ENCODE results near the gene SRP72. TPM values are rescaled to one million over a fixed set of nuclear protein-coding genes. Genes with fewer than 3 reads are reported as not detected.

Gene SRP72
- total RNA-seq, 1 donor from 2014 or later = 57.5 TPM

DNA sequence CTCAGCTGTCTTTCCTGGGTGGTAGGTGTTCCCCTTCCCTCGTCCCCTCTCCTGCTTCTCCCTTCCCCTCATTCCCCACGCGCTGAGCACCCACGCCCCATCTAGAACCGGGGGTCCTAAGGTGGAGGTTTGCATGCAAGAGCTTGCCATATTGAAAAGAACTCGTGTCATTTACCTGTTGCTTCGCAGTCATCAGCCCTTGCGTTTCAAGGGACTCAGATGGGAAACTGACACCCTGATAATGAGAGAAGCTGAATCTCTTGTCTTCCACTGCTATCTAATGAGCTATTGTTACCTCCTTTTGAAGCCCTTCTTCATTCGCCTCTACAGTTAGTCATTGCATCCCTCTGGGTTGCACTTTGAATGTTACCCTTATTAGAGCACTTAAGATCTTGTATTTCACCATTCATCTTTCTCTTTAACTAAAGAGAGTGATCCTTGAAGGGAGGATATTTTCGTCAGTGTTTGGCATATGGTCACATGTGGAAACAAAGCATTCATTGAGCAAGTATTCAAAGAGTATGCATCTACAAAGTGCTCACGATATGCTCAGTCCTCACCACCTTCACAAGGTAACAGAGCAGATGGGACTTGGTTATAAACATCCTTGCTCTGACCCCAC is 63.8 kb downstream of the SRP72 start:
- DNase-seq (ENCODE audit: extremely low spot score in 2 of 2) = no peak
- intact Hi-C loops (cut with DNase I) = no loop called here
- Histone ChIP-seq H3K4me1 (peaks cover 9% of the 10 kb centered on the region), H3K4me3 (peak overlapping the region; percentile 53 to 55), H3K27ac (no peak overlapping the region), H3K9me3 (no peaks in the 10 kb centered on the region), H3K36me3 (no peaks in the 10 kb centered on the region), H3K27me3 (no peaks in the 10 kb centered on the region)
- TF ChIP-seq, protein P1, sequence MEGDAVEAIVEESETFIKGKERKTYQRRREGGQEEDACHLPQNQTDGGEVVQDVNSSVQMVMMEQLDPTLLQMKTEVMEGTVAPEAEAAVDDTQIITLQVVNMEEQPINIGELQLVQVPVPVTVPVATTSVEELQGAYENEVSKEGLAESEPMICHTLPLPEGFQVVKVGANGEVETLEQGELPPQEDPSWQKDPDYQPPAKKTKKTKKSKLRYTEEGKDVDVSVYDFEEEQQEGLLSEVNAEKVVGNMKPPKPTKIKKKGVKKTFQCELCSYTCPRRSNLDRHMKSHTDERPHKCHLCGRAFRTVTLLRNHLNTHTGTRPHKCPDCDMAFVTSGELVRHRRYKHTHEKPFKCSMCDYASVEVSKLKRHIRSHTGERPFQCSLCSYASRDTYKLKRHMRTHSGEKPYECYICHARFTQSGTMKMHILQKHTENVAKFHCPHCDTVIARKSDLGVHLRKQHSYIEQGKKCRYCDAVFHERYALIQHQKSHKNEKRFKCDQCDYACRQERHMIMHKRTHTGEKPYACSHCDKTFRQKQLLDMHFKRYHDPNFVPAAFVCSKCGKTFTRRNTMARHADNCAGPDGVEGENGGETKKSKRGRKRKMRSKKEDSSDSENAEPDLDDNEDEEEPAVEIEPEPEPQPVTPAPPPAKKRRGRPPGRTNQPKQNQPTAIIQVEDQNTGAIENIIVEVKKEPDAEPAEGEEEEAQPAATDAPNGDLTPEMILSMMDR (IDR thresholded peaks at IDR 0.05) = no peak
- no peak for TF ChIP-seq POLR2A (IDR thresholded peaks at IDR 0.05)
- no peak for TF ChIP-seq POLR2AphosphoS5 (IDR thresholded peaks at IDR 0.05; ENCODE audit: insufficient read depth in 1 of 2, low read depth in 1 of 2)

DNA sequence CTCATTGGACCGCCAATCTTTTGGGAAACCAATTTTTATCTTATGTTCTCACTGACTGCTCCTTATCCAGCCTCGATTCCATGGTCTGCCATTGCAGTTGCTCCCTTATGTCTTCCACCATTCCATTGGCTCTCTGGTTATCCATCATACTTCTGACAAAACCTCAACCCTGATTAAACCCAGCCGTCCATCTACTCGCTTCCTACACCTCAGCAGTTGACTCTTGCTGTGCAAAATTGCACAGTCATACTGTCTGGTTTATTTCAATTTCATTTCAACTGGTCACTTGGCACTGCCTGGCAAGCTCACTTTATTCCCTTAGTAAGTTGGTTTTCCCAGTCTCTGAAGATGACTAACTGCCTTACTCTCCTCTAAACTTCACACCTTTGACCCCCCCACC is 64.4 kb downstream of the SRP72 start:
- DNase-seq (ENCODE audit: extremely low spot score in 2 of 2) = no peak
- TF ChIP-seq POLR2A (IDR thresholded peaks at IDR 0.05) = no peak
- TF ChIP-seq, protein P1 (IDR thresholded peaks at IDR 0.05) = no peak
- TF ChIP-seq POLR2AphosphoS5 (IDR thresholded peaks at IDR 0.05; ENCODE audit: insufficient read depth in 1 of 2, low read depth in 1 of 2) = no peak
- Histone ChIP-seq H3K27ac (no peak overlapping the region), H3K9me3 (no peaks in the 10 kb centered on the region), H3K4me3 (peak overlapping the region in 1 of 2 donors; percentile 53), H3K27me3 (no peaks in the 10 kb centered on the region), H3K4me1 (peaks cover 9% of the 10 kb centered on the region), H3K36me3 (no peaks in the 10 kb centered on the region)
- intact Hi-C loops (cut with DNase I) = no loop called here

DNA sequence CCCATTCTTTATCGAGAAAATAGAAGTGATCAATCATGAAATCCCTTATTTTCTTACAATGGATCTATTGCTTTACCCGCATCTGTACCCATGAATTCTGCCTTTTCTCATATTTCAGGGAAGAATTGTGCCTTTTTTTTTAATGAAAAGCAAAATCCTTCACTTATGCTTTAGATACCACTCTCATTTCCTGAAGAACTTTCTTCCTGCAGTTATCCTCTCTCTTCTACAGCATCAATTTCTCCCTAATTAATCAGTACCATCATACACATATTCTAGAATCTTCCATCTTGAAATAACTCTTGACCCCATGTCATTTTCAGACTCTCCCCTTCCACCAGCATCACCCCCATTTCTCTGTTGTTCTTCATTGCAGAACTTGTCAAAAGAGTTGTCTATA is 64.8 kb downstream of the SRP72 start:
- H3K36me3 ChIP-seq = no peaks in the 10 kb centered on the region
- no peak overlapping the region for H3K27ac ChIP-seq
- DNase-seq (ENCODE audit: extremely low spot score in 2 of 2) = no peak
- no peak for TF ChIP-seq POLR2AphosphoS5 (IDR thresholded peaks at IDR 0.05; ENCODE audit: insufficient read depth in 1 of 2, low read depth in 1 of 2)
- no peak for TF ChIP-seq POLR2A (IDR thresholded peaks at IDR 0.05)
- TF ChIP-seq, protein P1 (IDR thresholded peaks at IDR 0.05) = no peak
- intact Hi-C loops (cut with DNase I) = no loop called here
- peaks cover 9% of the 10 kb centered on the region for H3K4me1 ChIP-seq
- H3K9me3 ChIP-seq = no peaks in the 10 kb centered on the region
- H3K27me3 ChIP-seq = no peaks in the 10 kb centered on the region
- no peak overlapping the region for H3K4me3 ChIP-seq

DNA sequence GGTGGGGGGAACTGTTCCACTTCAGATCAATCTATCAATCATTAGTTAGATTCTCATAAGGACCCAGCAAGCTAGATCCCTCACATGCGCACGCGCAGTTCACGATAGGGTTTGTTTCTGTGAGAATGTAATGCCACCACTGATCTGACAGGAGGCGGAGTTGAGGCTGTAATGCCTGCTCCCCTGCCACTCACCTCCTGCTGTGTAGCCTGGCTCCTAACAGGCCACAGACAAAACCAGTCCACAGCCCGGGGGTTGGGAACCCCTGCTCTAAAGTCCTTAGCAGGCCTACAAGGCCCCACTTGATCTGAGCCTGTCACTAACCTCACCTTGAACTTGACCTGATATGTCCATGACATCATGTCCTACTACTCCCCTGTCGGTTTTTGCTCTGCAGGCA is 68.5 kb downstream of the SRP72 start:
- H3K4me3 ChIP-seq = no peak overlapping the region
- H3K27me3 ChIP-seq = no peaks in the 10 kb centered on the region
- TF ChIP-seq POLR2AphosphoS5 (IDR thresholded peaks at IDR 0.05; ENCODE audit: insufficient read depth in 1 of 2, low read depth in 1 of 2) (no peak), POLR2A (IDR thresholded peaks at IDR 0.05) (no peak)
- TF ChIP-seq, protein P1 (IDR thresholded peaks at IDR 0.05) = no peak
- no peaks in the 10 kb centered on the region for H3K36me3 ChIP-seq
- H3K27ac ChIP-seq = no peak overlapping the region
- H3K9me3 ChIP-seq = no peaks in the 10 kb centered on the region
- intact Hi-C loops (cut with DNase I) = no loop called here
- DNase-seq (ENCODE audit: extremely low spot score in 2 of 2) = no peak
- H3K4me1 ChIP-seq = peaks cover 6% of the 10 kb centered on the region

DNA sequence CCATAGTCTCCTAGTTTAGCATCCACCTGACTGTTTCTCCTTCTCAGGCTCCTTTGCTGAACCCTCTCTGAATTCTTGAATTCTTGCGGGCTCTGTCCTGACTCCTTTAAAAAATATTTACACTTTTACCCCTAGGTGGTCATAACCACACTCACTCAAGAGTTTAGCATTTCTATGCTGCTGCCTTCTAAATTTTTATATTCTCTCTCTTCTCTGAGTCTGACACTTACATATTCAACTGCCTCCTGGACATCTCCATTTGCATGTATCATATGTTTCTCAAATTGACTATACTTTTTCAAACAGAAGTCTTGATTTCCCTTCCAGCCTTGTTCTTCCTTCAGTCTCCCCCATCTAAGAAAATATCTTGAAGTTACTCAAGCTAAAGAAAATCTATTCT is 69.7 kb downstream of the SRP72 start:
- H3K9me3 ChIP-seq = no peaks in the 10 kb centered on the region
- no peaks in the 10 kb centered on the region for H3K36me3 ChIP-seq
- no peak overlapping the region for H3K4me3 ChIP-seq
- H3K4me1 ChIP-seq = no peaks in the 10 kb centered on the region
- intact Hi-C loops (cut with DNase I) = no loop called here
- no peaks in the 10 kb centered on the region for H3K27me3 ChIP-seq
- no peak overlapping the region for H3K27ac ChIP-seq
- no peak for TF ChIP-seq POLR2AphosphoS5 (IDR thresholded peaks at IDR 0.05; ENCODE audit: insufficient read depth in 1 of 2, low read depth in 1 of 2)
- TF ChIP-seq, protein P1 (IDR thresholded peaks at IDR 0.05) = no peak
- no peak for TF ChIP-seq POLR2A (IDR thresholded peaks at IDR 0.05)
- no peak for DNase-seq (ENCODE audit: extremely low spot score in 2 of 2)

Data from vagina (tissue), 2 donors.